HG02981 (cell line): Measurements from ENCODE around the gene INPP4B.

ENCODE experiments used
- ATAC-seq: cut with Tn5 transposase; IDR thresholded peaks from one replicate; pipeline ENCODE4 v1.9.1; 2021; ENCODE audit warnings: mild to moderate bottlenecking, moderate library complexity; ENCODE audit not compliant: unreplicated experiment

Gene INPP4B

DNA sequence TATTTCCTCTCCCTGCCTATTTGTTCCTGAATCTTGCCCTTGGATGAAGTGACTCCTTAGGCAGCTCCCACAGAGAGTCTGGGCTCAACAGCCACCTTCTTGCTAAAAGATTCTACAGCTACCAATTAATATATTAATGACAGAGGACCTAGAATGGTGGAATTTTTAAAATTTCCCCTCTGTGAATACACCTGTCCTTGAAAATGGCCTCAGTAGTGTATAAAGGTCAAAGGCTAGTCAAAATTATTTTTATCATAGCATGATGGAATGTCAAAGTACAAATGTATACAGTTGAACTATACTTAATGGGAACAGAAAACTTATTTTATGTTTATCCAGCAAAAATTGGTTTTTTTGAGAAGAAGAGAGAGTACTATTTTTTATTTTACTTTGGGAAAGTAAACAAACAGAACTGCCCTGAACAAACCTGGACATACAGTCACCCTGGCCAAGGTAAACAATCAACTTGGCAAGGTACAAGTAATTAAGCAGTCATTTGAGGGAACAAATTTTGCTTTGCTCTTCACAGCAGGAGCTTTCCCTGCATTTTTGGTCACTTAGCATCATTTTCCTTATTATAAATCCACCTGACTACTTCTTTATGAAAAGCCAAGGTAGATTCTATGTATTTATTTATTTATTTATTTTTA is 250.8 kb downstream of the INPP4B start:
- no peak for ATAC-seq

DNA sequence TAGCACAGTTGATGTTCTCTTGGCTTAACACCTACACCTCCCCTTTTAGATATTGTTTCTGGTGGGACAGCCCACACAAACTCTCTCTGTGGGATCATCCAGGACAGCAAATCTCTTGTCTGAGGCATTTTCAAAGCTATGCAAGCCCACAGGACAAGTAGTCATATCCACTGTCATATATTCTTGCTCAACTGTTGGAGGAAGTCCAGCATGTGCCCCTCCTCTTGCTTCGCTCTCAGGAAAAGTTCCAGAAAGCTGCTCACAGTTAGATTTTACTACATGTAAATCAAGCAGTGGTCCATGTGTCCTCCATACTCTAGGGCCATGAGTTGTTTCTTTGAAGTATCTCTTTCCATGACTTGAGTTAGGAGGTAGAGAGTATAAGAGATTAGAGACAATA is 260.7 kb downstream of the INPP4B start:
- ATAC-seq, result no peak

DNA sequence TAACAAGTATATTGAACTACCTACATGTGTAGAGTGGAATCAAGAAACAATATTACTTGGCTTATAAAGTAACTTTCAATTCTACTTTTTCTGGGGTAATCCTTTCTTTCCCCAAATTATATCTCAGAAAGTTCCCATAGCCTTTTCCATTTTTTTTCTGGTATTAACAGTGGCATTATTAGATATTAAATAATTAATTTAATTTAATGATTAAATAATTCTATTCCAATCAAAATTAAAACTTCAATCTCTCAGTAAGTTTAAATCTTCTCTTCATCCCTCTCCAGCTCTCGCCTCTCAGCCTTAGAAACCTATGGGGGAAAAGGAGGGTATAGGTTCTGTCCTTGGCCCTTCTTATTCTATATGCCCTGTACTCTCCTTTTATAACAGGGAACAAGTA is 262.4 kb downstream of the INPP4B start:
- no peak for ATAC-seq

GRCh38 chr4:142582340-142582739 is 263.8 kb downstream of the INPP4B start:
- ATAC-seq, result no peak

- ATAC-seq, result no peak
Observed at GRCh38 chr4:142581881-142582280, 264.2 kb downstream of the INPP4B start.

- ATAC-seq, result no peak
Observed at GRCh38 chr4:142579443-142579842, 266.7 kb downstream of the INPP4B start.

- no peak for ATAC-seq
Observed at GRCh38 chr4:142574306-142574705, 271.8 kb downstream of the INPP4B start.

DNA sequence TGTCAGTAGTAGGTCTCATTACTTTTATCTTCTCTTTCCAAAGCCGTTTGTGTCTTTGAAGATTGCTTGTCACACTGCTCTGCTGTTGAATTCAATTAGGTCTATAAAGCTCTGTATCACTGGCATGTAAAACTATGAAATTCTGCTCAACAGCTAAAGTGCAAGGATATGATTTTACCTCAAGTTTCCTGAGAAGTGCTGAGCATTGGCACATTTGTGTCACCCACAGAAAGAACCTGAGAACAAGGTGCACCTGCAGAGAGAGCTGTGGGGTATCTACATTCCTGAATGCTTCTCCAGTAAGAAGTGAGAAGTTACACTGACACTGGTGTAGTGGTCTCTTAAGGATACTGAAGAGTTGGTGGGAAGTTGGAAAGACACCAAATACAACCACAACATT is 274.0 kb downstream of the INPP4B start:
- ATAC-seq, result no peak

- no peak for ATAC-seq
Observed at GRCh38 chr4:142567620-142568451, 278.3 kb downstream of the INPP4B start.

GRCh38 chr4:142567199-142567598 is 278.9 kb downstream of the INPP4B start:
- ATAC-seq, result no peak

DNA sequence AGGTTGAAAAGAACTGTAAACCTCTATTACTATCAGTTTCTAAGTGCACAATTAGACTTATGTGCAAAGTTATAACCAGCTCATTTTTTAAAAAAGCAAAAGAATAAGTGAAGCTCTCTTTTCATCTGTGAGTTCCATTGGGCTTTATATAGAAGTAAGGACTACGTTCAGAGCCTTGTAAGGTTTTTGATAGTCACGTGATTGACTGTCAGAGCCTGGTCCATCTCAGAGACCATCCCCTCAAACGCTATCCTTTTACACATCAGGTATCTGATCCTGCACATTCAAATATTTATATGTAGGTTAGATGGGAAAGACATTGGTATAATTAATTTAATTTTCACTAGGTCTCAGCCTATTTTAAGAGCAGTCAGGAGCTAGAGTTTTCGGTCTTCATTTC is 279.3 kb downstream of the INPP4B start:
- no peak for ATAC-seq

DNA sequence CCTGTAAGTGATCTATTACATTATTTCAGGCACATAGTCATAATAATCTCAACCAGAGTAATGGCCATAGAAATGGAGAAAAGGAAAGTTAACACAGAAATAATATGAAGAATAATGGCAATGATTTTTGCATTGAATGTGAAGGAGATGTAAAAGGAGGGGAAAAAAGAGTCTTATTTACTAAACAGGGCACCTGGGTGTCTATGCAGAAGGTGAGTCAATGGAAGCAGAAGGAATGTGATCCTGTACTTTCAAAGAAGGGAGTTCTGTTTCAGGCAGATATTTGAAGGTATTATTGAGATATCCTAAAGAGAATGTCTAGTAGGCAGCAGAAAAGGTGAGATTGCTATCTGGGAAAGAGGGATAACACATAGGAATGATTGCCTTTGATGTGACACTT is 279.9 kb downstream of the INPP4B start:
- no peak for ATAC-seq

DNA sequence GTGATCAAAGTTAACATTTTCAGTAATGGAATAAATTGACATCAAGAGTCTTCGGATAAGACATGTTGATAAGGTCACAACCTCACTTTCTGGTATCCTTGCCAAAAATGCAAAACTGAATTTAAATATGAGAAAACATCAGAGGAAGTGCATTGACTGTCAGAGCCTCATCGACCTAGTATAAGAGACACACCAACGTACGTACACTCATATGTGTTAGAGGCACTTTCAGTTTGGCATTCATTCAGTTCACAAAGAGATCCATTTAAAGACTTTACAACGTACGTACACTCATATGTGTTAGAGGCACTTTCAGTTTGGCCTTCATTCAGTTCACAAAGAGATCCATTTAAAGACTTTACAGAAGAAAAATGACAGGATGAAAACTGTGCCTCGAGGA is 280.3 kb downstream of the INPP4B start:
- ATAC-seq, result no peak

DNA sequence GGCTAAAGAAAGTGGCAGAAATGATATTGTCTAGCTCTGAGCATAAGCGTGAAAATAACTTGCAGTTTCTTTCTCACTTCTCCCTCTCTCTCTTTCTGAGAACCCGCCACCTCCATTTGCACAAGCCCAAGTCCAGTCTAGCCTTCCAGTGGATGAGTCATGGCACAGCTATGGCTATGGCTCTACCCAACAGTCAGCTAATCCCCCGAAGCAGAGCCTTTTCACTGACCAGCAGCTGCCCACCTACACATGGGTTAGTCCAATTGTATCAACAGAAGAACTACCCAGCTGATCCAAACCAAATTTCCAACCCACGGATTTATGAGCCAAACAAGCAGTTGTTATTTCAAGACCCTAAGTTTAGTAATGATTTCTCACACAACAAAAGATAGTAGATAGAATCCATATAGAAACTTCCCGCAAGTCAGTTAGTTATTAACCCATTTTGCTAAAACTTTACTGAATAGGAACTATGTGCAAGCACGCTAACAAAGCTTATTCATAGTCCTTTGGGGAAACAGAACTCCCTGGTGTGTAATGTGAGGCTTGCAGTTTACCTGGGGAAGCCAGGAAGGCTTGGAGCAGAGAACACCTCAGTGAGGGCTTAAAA is 282.3 kb downstream of the INPP4B start:
- ATAC-seq, result no peak

- ATAC-seq, result no peak
Observed at GRCh38 chr4:142559986-142560385, 286.1 kb downstream of the INPP4B start.

- no peak for ATAC-seq
Observed at GRCh38 chr4:142558851-142559250, 287.2 kb downstream of the INPP4B start.

DNA sequence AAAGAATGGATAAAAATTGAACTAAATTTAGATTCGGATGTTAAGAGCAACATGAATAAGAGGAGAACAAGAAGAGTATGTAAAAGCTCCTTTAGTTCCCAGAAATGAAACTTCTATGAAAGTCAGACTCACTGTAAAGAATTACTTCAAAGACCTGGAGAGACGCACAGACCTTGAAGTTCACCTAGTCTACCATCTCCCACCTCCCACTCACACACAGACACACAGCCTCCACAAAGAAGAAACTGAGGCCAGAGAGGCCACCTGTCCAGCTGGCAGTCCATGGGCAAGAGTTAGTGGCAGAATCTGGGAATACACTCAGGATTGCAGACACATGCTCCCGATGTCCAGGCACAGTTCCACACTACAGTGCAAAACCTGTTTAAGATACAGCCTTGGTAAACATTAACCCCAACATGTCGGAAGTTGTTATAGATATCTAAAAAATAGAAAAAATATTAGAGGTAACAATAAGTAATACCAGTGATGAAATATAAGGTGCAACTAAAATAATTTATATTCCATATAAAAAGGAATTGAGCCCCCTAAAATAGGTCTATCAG is 288.8 kb downstream of the INPP4B start:
- no peak for ATAC-seq

DNA sequence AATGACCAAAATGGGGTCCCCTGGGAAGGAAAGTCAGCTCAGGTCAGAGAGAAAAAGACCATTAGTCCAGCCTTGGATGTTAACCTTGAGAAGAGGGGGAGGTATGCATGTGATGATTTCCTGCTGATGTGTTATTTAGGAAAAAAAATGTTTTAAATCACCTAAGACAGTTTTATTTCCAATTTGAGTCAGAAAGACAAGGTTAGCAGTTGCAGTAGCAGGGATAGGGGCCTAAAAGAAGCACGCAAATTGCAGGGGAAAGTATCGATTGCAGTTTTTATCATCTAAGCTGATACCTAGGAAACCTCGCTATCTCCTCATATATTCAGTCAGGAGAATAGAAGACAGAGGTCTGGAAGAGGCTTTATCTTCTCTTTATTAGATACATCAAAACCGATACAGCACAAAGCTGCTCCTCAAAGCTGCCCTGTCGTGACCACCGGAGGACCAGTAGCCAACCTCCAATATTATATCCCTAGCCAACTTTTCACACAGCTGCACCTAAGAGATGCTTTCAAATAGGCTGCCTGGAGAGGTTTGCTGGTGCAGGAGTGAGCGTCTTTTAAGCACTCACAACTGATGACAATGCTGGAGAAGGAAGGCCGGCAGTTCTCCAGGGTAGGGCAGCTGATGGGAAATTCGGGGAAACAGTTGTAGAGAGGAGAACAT is 289.4 kb downstream of the INPP4B start:
- no peak for ATAC-seq

DNA sequence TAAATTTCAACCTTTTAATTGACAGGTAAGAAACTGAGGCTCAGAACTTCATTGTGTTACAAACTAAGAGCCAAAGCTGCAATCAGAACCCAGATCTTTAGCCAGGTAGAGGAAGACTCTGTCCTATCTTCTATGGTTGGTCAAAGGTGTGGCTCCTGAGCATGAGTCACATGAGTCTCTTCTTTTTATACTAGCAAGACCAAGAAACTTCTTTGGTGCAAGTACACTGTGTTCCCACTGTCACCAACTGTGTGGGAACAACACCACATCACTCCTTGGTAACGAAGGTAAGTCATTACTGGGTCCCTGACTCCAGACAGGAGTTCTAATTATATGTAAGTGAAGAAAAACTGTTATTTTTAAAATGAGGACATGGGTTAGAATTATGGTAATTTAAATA is 290.1 kb downstream of the INPP4B start:
- no peak for ATAC-seq

- no peak for ATAC-seq
Observed at GRCh38 chr4:142554412-142554811, 291.7 kb downstream of the INPP4B start.
